GM12872 (cell line): Measurements from ENCODE around the gene C12orf50.

Source experiments
- TF ChIP-seq, protein P1 (sequence below): IDR thresholded peaks from 3 replicates; pipeline ENCODE4 v1.5.1; 2011; ENCODE audit warnings: low read depth, mild to moderate bottlenecking, low read length, moderate library complexity; ENCODE audit not compliant: insufficient read depth

C12orf50 gene

DNA sequence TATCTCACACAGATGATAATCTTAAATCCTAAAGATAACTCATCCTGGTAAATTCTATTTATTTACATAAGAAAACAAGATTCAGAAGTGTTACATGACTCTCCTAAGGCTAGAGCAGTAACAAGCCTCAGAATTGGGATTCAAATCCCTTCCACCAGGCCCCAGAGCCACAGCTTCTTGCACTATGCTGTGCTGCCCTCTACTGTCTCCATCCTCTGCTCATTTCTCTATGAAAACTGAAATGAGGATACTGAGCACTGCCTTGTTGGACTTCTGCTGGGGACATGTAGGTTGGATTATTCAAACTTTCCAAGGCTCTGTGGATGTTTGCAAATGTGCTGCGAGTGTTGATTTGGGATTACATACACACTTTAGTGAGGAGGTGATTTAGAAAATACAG is 23.5 kb upstream of the C12orf50 start:
- TF ChIP-seq, protein P1, sequence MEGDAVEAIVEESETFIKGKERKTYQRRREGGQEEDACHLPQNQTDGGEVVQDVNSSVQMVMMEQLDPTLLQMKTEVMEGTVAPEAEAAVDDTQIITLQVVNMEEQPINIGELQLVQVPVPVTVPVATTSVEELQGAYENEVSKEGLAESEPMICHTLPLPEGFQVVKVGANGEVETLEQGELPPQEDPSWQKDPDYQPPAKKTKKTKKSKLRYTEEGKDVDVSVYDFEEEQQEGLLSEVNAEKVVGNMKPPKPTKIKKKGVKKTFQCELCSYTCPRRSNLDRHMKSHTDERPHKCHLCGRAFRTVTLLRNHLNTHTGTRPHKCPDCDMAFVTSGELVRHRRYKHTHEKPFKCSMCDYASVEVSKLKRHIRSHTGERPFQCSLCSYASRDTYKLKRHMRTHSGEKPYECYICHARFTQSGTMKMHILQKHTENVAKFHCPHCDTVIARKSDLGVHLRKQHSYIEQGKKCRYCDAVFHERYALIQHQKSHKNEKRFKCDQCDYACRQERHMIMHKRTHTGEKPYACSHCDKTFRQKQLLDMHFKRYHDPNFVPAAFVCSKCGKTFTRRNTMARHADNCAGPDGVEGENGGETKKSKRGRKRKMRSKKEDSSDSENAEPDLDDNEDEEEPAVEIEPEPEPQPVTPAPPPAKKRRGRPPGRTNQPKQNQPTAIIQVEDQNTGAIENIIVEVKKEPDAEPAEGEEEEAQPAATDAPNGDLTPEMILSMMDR: peak; percentile 40; the same call in 2 of the 3 replicates

DNA sequence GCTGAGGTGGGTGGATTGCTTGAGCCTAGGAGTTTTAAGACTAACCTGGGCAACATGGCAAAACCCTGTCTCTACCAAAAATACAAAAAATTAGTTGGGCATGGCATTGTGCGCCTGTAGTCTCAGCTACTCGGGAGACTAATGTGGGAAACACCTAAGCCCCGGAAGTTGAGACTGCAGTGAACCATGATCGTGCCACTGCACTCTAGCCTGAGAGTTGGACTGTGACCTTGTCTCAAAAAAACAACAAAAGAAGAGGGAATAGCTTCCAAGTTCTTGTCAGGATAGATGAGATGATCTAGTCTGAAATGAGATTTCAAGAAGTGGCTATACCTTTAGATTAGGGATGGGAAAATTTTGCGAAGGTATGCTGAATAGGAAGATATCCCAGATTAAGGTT is 14.8 kb upstream of the C12orf50 start:
- TF ChIP-seq, protein P1: no peak

DNA sequence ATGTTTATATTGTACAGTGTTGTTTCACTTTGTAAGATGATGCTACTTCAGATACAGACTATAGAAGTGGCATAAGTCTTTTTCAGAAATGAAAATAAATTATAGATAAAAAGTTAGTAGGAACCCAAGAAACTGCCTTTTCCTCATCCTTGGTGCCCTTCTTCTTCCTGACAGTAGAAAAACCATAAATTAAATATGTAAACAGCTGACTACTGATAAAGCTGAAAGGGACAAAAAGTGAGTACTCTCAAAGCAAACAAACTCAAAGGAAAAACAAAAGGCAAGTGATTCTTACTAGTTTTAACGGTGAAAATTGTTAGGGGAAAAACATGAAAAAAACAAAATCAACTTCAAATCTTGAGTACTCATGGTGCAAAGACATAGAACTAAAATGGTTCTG is 8.6 kb upstream of the C12orf50 start:
- TF ChIP-seq, protein P1: no peak

DNA sequence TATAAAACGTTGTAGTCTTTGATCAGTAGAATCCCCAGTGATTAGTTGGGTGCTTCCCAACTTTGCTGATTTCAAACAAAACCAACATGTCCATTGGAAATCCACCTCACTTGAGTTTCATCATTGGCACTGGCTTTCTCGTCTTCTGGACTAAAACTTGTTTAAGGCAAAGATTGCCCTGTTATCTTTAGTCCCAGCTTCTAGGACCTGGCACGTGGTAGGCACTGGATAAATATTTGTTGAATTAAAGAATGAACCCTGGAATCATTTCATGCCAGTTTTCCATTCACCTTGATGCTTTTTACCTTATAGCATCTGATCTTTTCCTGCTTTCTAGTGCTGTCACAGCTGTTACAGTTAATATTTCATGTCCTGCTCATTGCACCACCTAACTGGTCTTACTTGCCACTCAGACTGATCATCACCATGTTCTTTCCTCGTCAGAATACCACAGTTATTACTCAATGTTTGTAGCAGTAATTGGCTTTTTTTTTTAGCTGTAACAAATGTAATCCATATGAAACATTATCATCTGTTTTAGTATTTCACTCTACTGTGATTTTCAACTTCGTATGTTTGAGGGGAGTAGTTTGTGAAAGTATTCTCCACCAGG is 7.3 kb upstream of the C12orf50 start:
- TF ChIP-seq, protein P1: no peak

DNA sequence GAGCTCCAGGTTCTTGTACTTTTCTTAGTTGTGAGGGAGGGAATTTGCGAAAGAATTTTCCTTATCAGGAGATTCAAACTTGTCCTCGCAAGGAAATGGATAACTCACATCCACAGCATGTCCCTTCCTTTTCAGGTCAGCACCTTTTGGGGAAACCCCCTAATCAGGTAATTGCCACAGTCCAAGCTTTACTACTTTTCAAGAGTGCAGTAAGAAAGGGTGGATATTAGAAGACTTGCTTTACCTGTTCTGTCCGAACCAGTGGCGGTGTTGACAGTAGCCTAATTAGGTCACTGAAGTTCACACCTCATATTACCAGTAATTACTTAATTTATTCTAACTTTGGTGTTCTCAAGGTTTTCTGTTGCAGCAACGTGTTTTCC is 6.7 kb upstream of the C12orf50 start:
- TF ChIP-seq, protein P1: no peak

DNA sequence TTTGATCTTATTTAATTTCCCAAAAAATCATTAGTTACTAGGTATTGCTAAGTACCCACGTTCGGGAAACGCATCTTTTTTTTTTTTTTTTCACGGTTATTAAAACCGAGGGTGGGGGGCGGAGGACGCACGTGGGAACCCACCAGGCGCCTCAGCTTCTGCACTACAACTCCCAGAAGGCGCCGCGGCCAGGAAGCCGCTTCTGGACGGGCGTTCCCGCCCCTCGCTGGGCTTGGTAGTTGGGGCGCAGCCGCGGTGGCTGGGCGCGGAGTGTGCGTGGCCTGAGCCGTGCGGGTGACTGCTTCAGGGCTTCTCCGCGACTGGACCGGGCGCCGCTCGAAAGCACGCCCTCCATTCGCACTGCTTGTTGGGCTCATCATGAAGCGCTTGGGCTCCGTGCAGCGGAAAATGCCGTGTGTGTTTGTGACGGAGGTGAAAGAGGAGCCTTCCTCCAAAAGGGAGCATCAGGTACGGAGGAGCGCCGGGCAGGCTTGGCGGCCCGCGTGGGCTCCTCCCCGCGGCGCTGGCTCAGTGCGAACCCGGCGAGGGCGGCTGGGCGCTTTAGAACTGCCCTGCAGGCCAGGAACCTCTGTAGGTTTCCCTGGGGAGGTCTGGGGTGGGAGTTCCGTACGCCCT is 6.2 kb upstream of the C12orf50 start:
- TF ChIP-seq, protein P1: no peak

DNA sequence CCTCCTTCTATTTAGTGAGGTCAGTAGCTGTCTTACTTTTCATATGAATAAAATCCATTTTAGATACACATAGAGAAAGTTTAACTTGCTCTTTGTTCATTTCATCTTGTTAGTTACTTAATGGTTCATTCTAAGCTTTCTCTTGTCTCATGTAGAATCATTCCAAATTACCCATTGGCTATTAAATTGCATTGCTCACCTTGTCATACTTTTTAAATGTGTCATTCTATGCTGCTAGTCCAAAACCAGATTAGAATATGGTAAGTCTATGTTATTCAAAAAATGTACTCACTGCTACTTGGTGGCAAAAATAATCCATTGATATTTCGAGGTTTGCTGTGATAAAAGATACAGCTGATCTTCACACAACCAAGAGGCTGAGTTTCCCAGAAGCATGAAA is 3.0 kb downstream of the C12orf50 start:
- TF ChIP-seq, protein P1: no peak
